ENCODE data around the gene KPTN. TPM values are rescaled to one million over a fixed set of nuclear protein-coding genes. Genes with fewer than 3 reads are reported as not detected.

Gene KPTN
- total and polyA plus RNA-seq, 2 of the 13 experiments (the other 11 are each of a cell fraction or from before 2014, with no cell fraction given): 9.1 to 13.3 TPM

DNA sequence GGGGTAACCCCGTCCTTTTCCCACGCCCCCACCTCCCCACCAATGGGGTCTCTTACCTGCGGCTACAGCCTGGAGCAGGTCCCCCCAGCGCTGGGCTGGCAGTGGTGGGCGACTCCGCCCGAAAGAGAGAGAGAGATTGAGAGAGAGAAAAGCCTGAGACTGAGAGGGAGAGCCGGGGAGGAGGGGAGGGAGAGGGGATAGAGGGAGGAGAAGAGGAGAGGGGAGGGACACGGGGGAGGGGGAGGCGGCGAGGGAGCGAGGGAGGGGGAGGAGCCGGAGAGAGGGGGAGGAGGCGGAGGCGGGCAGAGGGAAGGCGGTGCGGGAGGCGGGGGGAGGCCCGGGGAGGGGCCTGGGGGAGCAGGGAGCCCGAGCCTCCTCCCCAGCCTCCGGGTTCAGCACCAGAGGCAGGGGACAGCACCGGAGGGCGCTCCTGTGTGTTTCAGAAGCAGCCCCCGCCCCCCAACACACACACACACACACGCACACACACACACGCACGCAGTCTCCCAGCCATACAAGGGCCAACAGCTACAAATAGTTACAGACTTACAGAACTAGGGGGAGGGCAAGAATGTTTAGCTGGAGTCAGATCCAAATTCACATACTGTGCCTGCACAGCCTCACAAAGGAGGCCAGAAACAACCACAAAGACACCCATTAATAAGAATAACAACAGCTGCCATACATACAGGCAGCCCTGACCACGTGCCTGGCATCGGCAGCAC lies 12.1 kb downstream of the KPTN start, which contains the start of gene SLC8A2 (continued):
- TF ChIP-seq, protein P1, sequence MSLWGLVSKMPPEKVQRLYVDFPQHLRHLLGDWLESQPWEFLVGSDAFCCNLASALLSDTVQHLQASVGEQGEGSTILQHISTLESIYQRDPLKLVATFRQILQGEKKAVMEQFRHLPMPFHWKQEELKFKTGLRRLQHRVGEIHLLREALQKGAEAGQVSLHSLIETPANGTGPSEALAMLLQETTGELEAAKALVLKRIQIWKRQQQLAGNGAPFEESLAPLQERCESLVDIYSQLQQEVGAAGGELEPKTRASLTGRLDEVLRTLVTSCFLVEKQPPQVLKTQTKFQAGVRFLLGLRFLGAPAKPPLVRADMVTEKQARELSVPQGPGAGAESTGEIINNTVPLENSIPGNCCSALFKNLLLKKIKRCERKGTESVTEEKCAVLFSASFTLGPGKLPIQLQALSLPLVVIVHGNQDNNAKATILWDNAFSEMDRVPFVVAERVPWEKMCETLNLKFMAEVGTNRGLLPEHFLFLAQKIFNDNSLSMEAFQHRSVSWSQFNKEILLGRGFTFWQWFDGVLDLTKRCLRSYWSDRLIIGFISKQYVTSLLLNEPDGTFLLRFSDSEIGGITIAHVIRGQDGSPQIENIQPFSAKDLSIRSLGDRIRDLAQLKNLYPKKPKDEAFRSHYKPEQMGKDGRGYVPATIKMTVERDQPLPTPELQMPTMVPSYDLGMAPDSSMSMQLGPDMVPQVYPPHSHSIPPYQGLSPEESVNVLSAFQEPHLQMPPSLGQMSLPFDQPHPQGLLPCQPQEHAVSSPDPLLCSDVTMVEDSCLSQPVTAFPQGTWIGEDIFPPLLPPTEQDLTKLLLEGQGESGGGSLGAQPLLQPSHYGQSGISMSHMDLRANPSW (CRISPR knock-in tag; IDR thresholded peaks at IDR 0.05; ENCODE audit: borderline replicate concordance): no peak
- TF ChIP-seq ZNF431 (CRISPR knock-in tag; IDR thresholded peaks at IDR 0.05; ENCODE audit: borderline replicate concordance, low read depth) (no peak), NFRKB (IDR thresholded peaks at IDR 0.05) (no peak), SAP130 (CRISPR knock-in tag; IDR thresholded peaks at IDR 0.05; ENCODE audit: low read depth) (peak; percentile 81), EZH2 (conservative IDR thresholded peaks at IDR 0.05; ENCODE audit: low read depth, low read length) (no peak), ZNF441 (CRISPR knock-in tag; IDR thresholded peaks at IDR 0.05; ENCODE audit: borderline replicate concordance) (peak; percentile 71; the same call in 1 of the 2 replicates), XBP1 (CRISPR knock-in tag; IDR thresholded peaks at IDR 0.05) (no peak), ZNF432 (CRISPR knock-in tag; IDR thresholded peaks at IDR 0.05; ENCODE audit: borderline replicate concordance) (no peak), ZNF678 (CRISPR knock-in tag; IDR thresholded peaks at IDR 0.05) (no peak), ZBTB1 (CRISPR knock-in tag; IDR thresholded peaks at IDR 0.05; ENCODE audit: borderline replicate concordance) (no peak), ARHGAP35 (CRISPR knock-in tag; IDR thresholded peaks at IDR 0.05; ENCODE audit: borderline replicate concordance) (no peak), HMG20B (CRISPR knock-in tag; conservative IDR thresholded peaks at IDR 0.05) (no peak)
- TF ChIP-seq, protein P2, sequence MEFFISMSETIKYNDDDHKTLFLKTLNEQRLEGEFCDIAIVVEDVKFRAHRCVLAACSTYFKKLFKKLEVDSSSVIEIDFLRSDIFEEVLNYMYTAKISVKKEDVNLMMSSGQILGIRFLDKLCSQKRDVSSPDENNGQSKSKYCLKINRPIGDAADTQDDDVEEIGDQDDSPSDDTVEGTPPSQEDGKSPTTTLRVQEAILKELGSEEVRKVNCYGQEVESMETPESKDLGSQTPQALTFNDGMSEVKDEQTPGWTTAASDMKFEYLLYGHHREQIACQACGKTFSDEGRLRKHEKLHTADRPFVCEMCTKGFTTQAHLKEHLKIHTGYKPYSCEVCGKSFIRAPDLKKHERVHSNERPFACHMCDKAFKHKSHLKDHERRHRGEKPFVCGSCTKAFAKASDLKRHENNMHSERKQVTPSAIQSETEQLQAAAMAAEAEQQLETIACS (CRISPR knock-in tag; IDR thresholded peaks at IDR 0.05): no peak
- TF ChIP-seq, protein P3, sequence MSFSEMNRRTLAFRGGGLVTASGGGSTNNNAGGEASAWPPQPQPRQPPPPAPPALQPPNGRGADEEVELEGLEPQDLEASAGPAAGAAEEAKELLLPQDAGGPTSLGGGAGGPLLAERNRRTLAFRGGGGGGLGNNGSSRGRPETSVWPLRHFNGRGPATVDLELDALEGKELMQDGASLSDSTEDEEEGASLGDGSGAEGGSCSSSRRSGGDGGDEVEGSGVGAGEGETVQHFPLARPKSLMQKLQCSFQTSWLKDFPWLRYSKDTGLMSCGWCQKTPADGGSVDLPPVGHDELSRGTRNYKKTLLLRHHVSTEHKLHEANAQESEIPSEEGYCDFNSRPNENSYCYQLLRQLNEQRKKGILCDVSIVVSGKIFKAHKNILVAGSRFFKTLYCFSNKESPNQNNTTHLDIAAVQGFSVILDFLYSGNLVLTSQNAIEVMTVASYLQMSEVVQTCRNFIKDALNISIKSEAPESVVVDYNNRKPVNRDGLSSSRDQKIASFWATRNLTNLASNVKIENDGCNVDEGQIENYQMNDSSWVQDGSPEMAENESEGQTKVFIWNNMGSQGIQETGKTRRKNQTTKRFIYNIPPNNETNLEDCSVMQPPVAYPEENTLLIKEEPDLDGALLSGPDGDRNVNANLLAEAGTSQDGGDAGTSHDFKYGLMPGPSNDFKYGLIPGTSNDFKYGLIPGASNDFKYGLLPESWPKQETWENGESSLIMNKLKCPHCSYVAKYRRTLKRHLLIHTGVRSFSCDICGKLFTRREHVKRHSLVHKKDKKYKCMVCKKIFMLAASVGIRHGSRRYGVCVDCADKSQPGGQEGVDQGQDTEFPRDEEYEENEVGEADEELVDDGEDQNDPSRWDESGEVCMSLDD (CRISPR knock-in tag; IDR thresholded peaks at IDR 0.05; ENCODE audit: borderline replicate concordance): no peak
